IMR-90 (cell line): ENCODE data around the gene PLEKHJ1. TPM values are rescaled to one million over a fixed set of nuclear protein-coding genes. Genes with fewer than 3 reads are reported as not detected.

Source experiments
- ATAC-seq: fragments of 200-7000 bp; cut with Tn5 transposase; 2 replicates; pipeline ENCODE4 v1.9.1; 2020; ENCODE audit warnings: low read depth, mild to moderate bottlenecking, moderate library complexity
- BruUV-seq: library from RNA; stranded (reverse); fragments of 400-500 nt; replicated peaks from 2 replicates; lab custom pipeline; 2021; lab: Mats Ljungman, UMichigan
- CTCF ChIA-PET: fragments of 300-600 bp; formaldehyde crosslinking; extraction: SDS; loops from one replicate; lab custom pipeline; 2021; ENCODE audit warnings: antibody characterized with exemption; lab: Yijun Ruan, JAX
- POLR2A ChIA-PET: fragments of 300-600 bp; sonication (Branson Sonifier 250); formaldehyde crosslinking; loops from one replicate; lab custom pipeline; 2022; ENCODE audit warnings: antibody characterized with exemption; ENCODE audit not compliant: unreplicated experiment; lab: Charles Lee
- DNase-seq: peaks from one replicate; pipeline ENCODE4 v3.0.0; 2013
- H2AFZ ChIP-seq: replicated peaks from 2 replicates; pipeline ENCODE3; 2013; ENCODE audit warnings: low read length, mild to moderate bottlenecking; ENCODE audit not compliant: poor library complexity
- H2AK5ac ChIP-seq: 2 replicates; pipeline ENCODE4 v1.6.1; 2013; ENCODE audit warnings: low read depth, low read length, inconsistent platforms
- H2AK9ac ChIP-seq: replicated peaks from 2 replicates; pipeline ENCODE3; 2013; ENCODE audit warnings: mild to moderate bottlenecking, low read depth, low read length, moderate library complexity; ENCODE audit not compliant: poor library complexity
- H2BK120ac ChIP-seq: 2 replicates; pipeline ENCODE4 v1.6.1; 2013; ENCODE audit warnings: low read depth, low read length, inconsistent platforms
- H2BK15ac ChIP-seq: 3 replicates; pipeline ENCODE4 v1.6.1; 2013; ENCODE audit warnings: low read depth, low read length, inconsistent platforms
- H2BK20ac ChIP-seq: 2 replicates; pipeline ENCODE4 v1.6.1; 2013; ENCODE audit warnings: low read depth, mild to moderate bottlenecking, inconsistent platforms, low read length, moderate library complexity
- H2BK5ac ChIP-seq: 2 replicates; pipeline ENCODE4 v1.6.1; 2013; ENCODE audit warnings: mild to moderate bottlenecking, low read depth, low read length, inconsistent platforms; ENCODE audit not compliant: poor library complexity, severe bottlenecking
- H3K14ac ChIP-seq: replicated peaks from 2 replicates; pipeline ENCODE4 v1.6.1; 2013; ENCODE audit warnings: low read depth, low read length, inconsistent platforms
- H3K18ac ChIP-seq: 2 replicates; pipeline ENCODE4 v1.6.1; 2013; ENCODE audit warnings: low read depth, low read length, control low read depth
- H3K23ac ChIP-seq: 2 replicates; pipeline ENCODE4 v1.6.1; 2013; ENCODE audit warnings: low read depth, low read length, inconsistent platforms
- H3K27ac ChIP-seq: 2 replicates; pipeline ENCODE4 v1.5.1; 2013; ENCODE audit warnings: mild to moderate bottlenecking, control low read depth, low read length; ENCODE audit not compliant: insufficient read depth
- H3K27me3 ChIP-seq: 2 replicates; pipeline ENCODE4 v1.6.1; 2013; ENCODE audit warnings: low read length; ENCODE audit not compliant: control insufficient read depth, insufficient read depth
- H3K36me3 ChIP-seq: 2 replicates; pipeline ENCODE4 v1.6.1; 2013; ENCODE audit warnings: low read length, mixed read lengths; ENCODE audit not compliant: control insufficient read depth, insufficient read depth
- H3K4ac ChIP-seq: 2 replicates; pipeline ENCODE4 v1.6.1; 2013; ENCODE audit warnings: low read depth, low read length, inconsistent platforms
- H3K4me1 ChIP-seq: 2 replicates; pipeline ENCODE4 v1.6.1; 2013; ENCODE audit warnings: low read length, mixed read lengths; ENCODE audit not compliant: control insufficient read depth, insufficient read depth
- H3K4me2 ChIP-seq: 2 replicates; pipeline ENCODE4 v1.6.1; 2013; ENCODE audit warnings: low read depth, mild to moderate bottlenecking, control low read depth, low read length, moderate library complexity
- H3K4me3 ChIP-seq: 2 replicates; pipeline ENCODE4 v1.5.1; 2013; ENCODE audit warnings: low read depth, mild to moderate bottlenecking, control low read depth, low read length, moderate library complexity; ENCODE audit not compliant: insufficient read depth
- H3K56ac ChIP-seq: 2 replicates; pipeline ENCODE4 v1.6.1; 2013; ENCODE audit warnings: low read length, inconsistent platforms; ENCODE audit not compliant: insufficient read depth; ENCODE audit errors: extremely low read depth
- H3K79me1 ChIP-seq, 2 experiments: 2 replicates each; pipeline ENCODE4 v1.6.1; 2013; ENCODE audit warnings: low read length in 2 of 2, inconsistent platforms in 1 of 2, low read depth in 1 of 2
- H3K9ac ChIP-seq: 2 replicates; pipeline ENCODE4 v1.6.1; 2013; ENCODE audit warnings: low read depth, low read length, control low read depth
- H3K9me1 ChIP-seq: 2 replicates; pipeline ENCODE4 v1.6.1; 2013; ENCODE audit warnings: low read length, inconsistent platforms; ENCODE audit not compliant: insufficient read depth
- H3K9me3 ChIP-seq: 2 replicates; pipeline ENCODE4 v1.6.1; 2013; ENCODE audit warnings: low read length; ENCODE audit not compliant: control insufficient read depth, insufficient read depth
- H4K20me1 ChIP-seq: 2 replicates; pipeline ENCODE4 v1.6.1; 2013; ENCODE audit warnings: low read length, inconsistent platforms; ENCODE audit not compliant: insufficient read depth
- H4K5ac ChIP-seq: 2 replicates; pipeline ENCODE4 v1.6.1; 2013; ENCODE audit warnings: mild to moderate bottlenecking, low read depth, low read length, control low read depth
- H4K8ac ChIP-seq, 2 experiments: 2 replicates each; pipeline ENCODE4 v1.6.1; 2013; ENCODE audit warnings: low read depth in 2 of 2, low read length in 2 of 2, control low read depth in 1 of 2, inconsistent platforms in 1 of 2
- H4K91ac ChIP-seq: 2 replicates; pipeline ENCODE4 v1.6.1; 2013; ENCODE audit warnings: low read depth, low read length, inconsistent platforms; ENCODE audit not compliant: insufficient read depth
- BHLHE40 ChIP-seq: fragments of 150-350 bp; IDR thresholded peaks from 2 replicates; pipeline ENCODE4 v1.6.1; 2016; ENCODE audit warnings: mild to moderate bottlenecking, low read depth, low read length
- CEBPB ChIP-seq: IDR thresholded peaks from 2 replicates; pipeline ENCODE4 v1.6.1; 2012; ENCODE audit warnings: low read depth, low read length, improper control_type of control experiment
- MAZ ChIP-seq: IDR thresholded peaks from 2 replicates; pipeline ENCODE4 v1.6.1; 2012; ENCODE audit warnings: low read depth, mild to moderate bottlenecking, low read length, improper control_type of control experiment, moderate library complexity, borderline replicate concordance
- RAD21 ChIP-seq: IDR thresholded peaks from 2 replicates; pipeline ENCODE4 v1.6.1; 2012; ENCODE audit warnings: low read length, improper control_type of control experiment
- WGBS, 2 experiments: methylation state at CpG; one replicate each; pipeline versions ENCODE4 v1.1.5 to v1.1.7; 2013; ENCODE audit warnings: missing lambda C conversion rate in 2 of 2; ENCODE audit not compliant: insufficient read length in 1 of 2; ENCODE audit errors: extremely low coverage in 2 of 2; 5-methylcytosine and 5-hydroxymethylcytosine counted together
- dilution Hi-C: fragments of 300-500 bp; cut with HindIII; formaldehyde crosslinking; loops from one replicate; pipeline ENCODE4 v1.14.3; 2018; ENCODE audit warnings: low sequenced_read_pairs; ENCODE audit not compliant: unreplicated experiment
- in situ Hi-C: fragments of 300-500 bp; cut with MboI; formaldehyde crosslinking; loops from 3 replicates; pipeline ENCODE4 v1.14.3; 2019; ENCODE audit warnings: low sequenced_read_pairs, inconsistent platforms, mixed read lengths
- intact Hi-C: fragments of 100-400 bp; cut with micrococcal nuclease; formaldehyde crosslinking; loops from 2 replicates; pipeline ENCODE4 v1.10.0; 2022
- polyA plus RNA-seq, 3 experiments: library from polyadenylated mRNA; depleted of rRNA; stranded (reverse); fragments of >200 nt; gene quantifications; 2 replicates each; pipeline ENCODE4 v1.2.3, GENCODE V29; 2012; ENCODE audit warnings: low replicate concordance in 1 of 3
- total RNA-seq: library from RNA; depleted of rRNA; stranded (reverse); fragments of >200 nt; gene quantifications from 2 replicates; pipeline ENCODE4 v1.2.3, GENCODE V29; 2012

PLEKHJ1 gene
- total and polyA plus RNA-seq, 2 of the 4 experiments (the other 2 are of a cell fraction): 31.7 to 62.8 TPM

DNA sequence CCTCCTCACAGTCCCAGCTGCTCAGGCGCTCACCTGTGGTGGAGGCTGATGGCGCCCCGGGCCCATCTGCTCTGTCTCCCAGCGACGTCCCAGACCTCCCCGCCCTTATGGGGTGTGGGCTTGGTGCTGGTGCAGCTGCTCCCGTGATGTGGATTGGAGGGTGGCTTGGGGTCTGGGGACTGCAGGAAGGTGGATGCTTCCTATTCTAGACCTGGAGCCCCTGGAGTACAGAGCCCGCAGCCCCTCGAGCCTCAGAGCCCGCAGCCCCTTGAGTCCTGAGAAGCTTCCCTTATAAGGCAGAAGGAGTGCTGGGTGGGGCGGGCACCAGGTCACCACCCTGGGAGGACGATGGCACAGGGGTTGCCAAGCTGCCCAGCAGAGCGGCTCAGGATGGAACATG, 40.8 kb downstream of the PLEKHJ1 start:
- POLR2A ChIA-PET: no interaction called here
- in situ Hi-C loops: no loop called here
- Histone ChIP-seq H3K4me2 (no peak overlapping the region), H3K4me1 (no peaks in the 10 kb centered on the region), H3K18ac (no peak overlapping the region), H2AK9ac (no peak overlapping the region), H3K36me3 (peaks cover 61% of the 10 kb centered on the region), H3K9ac (no peak overlapping the region), H3K79me1 (peaks cover 17 to 86% of the 10 kb centered on the region in 2 experiments), H4K20me1 (peaks cover 36% of the 10 kb centered on the region), H2AK5ac (no peak overlapping the region), H3K27ac (no peak overlapping the region), H4K8ac (no peak overlapping the region), H3K27me3 (no peaks in the 10 kb centered on the region), H4K5ac (no peak overlapping the region), H3K14ac (no peak overlapping the region), H3K4ac (no peak overlapping the region), H2BK120ac (no peak overlapping the region), H3K9me3 (no peaks in the 10 kb centered on the region), H2BK20ac (no peak overlapping the region), H3K56ac (no peak overlapping the region), H3K9me1 (no peaks in the 10 kb centered on the region; the same call in 1 of the 2 replicates), H2BK5ac (no peak overlapping the region), H3K23ac (no peak overlapping the region), H2AFZ (no peak overlapping the region), H4K91ac (no peak overlapping the region), H2BK15ac (no peak overlapping the region), H3K4me3 (no peak overlapping the region)
- CTCF ChIA-PET: no interaction called here
- TF ChIP-seq CEBPB (no peak), RAD21 (no peak), BHLHE40 (no peak), MAZ (no peak)
- no peak for DNase-seq
- intact Hi-C loops: no loop called here
- ATAC-seq: no peak
- dilution Hi-C loops: no loop called here
- BruUV-seq: no TSS peak
- 100% methylated on average over 4 of the region's 13 CpGs; no CpG with 5 or more reads in 1 of the 2 experiments for WGBS, 2 experiments
